Effector CD8-positive, alpha-beta T cell (primary cell): ENCODE measurements around the gene FBLN2.

Experiments
- DNase-seq: peaks from one replicate; lab custom pipeline; 2025; lab: John Stamatoyannopoulos, UW

FBLN2 gene

DNA sequence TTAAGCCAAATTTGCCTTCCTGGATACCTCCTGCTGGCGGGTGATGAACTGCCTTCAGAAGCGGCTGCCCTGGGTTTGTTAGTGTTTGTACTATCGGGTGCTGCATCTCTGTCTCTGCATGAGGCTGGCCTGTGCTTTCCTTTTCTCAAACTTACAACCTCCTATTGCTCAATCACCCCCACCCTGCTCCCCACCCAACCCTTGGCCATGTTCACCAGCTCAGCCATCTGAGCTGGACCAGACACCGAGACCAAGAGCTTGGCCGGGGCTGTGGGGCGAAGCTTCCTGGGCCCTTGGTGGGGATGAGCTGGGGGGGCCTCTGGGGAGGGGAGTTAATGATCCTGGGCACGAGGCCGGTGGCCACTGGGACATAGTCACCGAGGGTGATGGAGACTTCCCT, 16.8 kb upstream of the FBLN2 start:
- DNase-seq: no peak

DNA sequence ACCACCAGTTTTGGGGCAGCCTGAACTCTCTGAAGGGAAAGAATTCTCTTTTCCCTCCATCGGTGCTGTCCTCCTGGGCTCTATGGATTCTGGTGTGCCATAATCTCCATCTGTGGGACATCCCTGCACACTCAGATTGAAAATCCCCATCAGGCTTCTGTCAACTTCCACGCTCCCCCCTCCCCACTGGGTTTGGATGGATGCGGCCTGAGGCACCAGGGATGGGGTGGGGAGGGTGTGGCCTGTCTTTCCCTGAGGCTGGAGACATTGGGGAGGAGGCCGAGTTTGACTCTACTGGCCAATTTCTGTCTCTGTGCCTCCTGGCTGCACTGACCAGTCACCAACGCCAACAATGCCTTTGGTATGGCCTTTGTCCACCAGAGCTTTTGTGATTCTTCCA, 16.3 kb upstream of the FBLN2 start:
- DNase-seq: no peak

DNA sequence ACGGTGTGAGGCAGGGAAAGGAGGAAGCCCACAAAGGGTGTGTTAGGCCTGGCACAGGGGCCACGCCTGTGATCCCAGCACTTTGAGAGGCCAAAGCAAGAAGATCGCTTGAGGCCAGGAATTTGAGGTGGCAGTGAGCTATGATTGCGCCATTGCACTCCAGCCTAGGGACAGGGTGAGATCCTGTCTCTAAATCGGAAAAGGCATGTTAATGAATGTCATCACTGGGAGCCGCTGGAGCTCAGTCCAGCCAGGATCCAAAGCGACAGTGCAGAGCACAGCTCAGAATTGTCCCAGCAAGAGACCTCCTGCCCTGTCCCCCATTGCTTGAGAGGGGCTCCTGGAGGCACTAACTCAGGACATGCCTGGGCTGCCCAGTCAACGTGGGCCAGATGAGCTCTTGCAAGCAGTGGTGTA, 15.0 kb upstream of the FBLN2 start:
- DNase-seq: no peak

DNA sequence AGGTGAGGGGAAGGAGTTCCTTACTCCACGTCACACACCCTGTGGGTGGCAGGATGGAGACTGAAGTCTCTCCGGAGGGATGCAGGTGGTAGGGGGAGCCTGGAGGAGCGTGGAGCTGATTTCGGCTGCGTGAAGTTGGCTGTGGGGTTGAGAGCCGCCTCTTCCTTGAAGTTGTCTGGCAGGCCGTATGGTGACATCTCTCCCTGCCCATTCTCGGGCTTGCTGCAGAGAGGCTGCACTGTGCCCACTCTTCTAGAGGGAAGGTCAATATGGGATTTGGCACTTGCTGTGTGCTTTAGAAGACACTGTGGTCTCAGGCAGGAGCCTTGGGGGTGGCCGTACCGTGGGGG, 13.4 kb upstream of the FBLN2 start:
- DNase-seq: no peak

DNA sequence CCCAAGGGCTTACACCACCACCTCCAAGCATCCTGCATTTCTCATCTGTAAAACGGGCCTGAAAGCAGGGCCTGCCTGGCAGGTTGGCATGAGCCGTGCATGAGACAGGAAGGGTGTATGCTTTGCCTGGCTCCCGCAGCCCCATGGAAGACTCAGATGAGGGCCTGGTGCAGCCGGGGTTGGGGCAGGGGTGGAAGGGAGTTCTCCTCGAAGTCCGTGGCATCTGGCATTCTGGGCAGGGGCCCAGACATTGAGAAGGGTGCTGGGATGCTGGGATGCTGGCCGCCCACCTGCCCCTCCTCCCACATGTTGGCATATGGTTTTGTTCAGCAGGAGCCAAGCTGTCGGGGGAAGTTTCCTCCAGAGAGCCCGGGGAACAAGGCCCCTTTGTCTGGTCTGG, 13.0 kb upstream of the FBLN2 start:
- DNase-seq: no peak

DNA sequence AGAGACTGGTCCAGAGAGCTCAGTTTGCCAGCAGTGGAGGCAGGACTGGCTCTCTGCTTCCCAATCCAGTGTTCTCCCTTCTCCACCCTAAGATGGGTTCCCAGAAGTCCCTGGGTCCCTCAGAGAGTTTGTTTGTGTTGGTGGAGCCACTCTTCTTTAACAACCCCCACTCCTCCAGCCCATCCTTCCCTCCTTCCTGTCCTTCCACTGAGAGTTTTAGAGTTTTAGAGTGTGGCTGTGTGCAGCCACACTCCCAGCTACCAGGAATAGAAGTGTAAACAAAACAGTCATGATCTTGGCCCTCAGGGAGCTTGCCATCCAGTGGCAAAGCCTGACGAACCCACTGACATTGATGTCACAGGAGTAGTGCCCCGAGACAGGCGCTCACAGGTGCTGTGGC, 12.5 kb upstream of the FBLN2 start:
- no peak for DNase-seq

DNA sequence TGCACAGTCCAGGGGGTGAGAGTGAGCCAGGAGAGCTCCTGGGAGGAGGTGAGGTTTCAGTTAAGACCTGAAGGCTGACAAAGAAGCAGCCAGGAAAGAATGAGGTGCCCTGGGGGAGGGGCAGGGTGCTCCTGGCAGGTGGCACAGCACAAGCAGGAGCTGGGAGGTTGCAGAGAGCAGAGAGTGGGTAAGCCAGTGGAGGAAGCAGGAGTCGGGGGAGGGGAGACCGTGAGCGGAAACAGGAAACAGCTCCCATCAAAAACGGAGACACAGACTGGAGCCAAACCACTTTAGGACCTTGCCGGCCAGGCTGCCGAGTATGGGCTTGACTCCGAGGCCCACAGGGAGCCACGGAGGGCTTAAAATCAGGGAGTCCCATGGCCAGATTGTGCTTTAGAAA, 12.1 kb upstream of the FBLN2 start:
- DNase-seq: no peak

DNA sequence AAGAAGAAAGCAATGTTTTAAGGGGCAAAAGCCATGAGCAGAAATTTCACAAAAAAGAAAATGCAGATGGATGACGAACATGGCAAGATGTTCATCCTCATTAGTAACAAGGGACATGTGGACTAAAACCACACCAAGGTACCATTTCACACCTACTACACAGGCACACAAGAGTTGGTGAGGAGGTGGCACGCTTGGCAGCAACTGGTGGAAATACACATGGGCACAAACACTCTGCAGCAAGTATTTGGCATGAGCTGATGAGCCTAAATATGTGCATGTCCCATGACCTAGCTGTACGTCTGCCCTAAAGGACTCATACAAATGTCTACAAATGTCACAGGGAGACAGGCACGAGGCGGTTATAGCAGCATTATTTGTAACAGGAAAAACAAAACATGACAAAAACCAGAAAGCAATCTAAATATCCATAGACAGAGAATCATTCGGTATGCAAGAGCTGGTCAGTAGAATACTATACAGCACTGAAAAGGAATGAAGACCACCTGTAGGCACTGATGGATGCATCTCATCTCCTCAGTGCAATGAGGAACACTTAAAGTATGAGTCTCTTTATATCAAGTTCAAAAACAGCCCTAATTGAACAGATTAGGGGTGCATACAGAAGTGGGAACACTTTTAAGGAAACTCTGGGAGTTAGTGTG, 11.5 kb upstream of the FBLN2 start:
- no peak for DNase-seq

DNA sequence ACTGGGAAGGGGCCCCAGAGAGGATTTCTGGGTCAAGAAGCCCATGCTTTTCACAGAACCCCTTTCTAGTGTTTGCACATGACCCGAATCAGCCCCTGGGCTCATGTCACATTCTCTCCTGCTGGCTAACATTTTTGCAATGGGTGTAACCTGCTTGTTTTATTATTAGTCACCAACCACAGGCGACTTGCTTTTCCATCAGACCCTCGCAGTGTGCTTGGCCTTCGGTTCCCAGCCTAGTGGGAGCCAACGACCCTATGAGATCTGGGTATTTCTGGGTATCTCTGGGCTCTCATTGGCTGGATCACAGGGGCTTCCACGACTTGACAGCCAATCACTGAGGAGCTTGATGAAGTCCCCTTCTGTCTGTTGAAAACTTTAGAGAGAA, 11.0 kb upstream of the FBLN2 start:
- no peak for DNase-seq

DNA sequence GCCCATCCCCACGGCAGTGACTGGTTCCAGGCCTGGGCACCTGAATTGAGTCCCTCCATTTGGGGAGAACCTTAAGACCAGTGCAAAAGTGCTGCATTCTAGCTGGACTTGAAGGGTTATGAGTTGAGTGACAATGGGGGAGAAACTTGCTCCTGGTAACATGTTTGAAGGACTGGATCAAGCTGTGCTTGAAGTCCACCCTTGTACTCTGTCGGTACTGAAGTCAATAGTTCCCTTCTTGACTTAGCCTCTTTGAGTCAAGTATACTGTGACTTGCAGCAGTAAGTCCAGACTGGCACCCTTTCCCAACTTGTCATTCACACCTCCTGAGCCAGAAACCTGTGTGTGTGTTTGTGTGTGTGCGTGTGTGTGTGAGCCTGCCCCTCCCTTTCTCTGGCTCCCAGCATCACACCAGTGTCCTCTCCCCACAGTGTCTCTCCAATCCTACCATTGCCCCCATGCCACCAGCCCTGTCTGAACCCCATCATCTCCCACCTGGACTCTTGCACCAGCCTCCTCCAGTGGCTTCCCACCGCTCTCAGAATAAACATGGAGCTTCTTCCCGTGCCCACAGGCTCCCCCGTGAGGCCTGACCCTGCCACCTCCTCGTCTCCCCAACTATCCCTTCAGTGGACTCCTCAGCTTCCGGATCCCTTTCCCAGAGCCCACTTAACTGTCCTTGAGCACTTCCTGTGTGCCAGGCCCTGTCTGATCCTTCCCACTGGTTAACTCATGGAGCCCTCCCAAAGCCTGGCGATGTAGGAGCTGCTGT, 10.2 kb upstream of the FBLN2 start:
- no peak for DNase-seq

DNA sequence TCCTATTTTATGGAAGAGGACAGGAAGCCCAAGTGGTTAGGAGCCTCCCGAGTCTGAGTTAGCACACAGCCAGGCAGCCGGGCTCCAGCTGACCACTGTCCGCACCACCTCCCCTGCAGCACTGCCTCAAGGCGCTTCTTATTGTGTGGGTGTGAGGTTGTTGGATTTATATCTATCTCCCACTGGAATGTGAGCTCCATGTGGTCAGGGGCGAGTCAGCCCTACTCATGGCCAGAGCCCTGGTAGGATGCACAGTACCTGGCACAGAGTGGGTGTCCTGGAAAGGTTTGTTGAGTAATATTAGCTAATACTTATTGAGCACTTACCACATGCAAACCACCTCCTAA, 9.7 kb upstream of the FBLN2 start:
- DNase-seq: no peak

DNA sequence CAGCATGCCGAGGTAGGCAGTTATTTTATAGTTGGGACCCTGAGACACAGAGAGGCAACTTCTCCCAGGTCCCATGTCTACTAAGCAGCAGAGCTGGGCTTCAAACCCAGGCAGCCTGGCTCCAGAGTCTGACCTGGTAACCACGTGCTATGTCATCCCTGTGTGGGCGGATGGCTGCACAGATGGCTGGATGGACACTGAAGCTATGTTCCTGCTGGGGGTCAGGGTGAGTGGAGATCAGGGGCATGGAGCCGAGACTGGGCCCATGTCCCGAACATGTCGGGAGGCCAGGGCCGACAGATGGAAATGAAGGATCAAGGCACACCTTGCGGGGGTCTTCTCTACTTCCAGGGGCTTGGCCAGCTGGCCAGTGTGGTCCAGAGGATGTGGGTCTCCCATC, 9.3 kb upstream of the FBLN2 start:
- no peak for DNase-seq

DNA sequence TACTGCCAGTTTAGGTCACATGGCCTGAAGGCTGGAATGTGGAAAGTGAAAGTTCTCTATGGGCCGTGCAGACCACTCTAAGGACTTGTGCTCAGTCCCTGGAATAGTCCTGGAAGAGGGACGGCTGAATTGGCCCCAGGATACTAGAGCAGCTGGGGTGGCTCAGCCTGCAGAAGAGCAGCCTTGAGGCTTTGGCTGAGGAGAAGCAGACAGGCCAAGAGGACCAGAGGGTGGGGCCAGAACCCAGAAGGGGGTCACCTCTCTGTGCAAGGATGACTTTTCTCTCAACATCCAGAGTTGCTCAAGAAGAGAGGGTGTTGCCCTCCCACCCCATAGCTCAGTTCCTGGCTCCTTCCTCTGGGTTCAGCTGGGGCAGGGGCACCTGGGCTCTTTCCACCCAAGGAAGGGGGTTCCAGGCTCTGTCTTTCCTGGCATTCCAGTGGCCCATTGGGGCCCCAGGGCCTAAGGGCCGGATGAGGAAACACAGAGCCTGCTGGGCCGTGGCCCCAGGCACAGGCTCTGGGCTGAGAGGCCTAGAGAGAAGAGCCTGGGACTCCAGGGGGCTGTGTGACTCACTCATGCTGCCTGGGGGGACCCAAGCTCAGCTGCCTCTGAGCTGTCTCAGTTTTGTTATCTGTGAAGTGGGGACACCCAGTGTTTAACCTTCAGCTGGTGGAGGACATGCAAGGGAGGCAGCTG, 8.5 kb upstream of the FBLN2 start:
- no peak for DNase-seq

DNA sequence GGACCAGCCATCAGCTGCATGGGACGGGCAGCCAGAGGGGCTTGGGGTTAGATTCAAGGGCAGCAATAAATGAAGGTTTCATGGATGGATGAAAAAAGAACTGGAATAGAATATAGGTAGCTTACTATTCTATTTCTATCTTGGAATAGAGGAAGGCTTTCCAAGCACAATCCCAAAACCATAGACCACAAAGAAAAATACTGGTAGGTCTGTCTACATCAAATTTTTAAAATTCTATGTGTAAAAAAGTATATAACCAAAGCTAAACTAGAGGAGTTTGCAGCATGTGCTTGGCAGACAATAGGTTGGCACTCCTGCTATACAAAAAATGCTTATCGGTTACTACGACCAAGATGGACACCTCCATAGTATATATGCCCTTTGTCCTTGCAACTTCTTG, 7.2 kb upstream of the FBLN2 start:
- DNase-seq: no peak

DNA sequence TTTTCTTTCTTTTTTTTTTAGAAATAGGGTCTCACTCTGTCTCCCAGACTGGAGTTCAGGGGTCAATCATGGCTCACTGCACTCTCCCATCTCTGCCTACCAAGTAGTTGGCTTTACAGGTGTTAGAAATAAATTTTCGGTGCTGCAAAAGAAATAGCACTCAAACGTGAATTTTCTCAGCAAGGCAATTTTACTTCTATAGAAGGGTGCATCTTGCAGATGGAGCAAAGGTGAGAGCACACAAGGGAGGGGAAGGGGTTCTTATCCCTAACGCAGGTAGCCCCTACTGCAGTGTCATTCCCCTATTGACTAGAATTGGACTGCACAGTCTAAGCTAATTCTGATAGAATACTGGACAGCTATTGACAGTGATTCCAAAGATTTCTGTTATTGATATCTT, 6.8 kb upstream of the FBLN2 start:
- DNase-seq: no peak

DNA sequence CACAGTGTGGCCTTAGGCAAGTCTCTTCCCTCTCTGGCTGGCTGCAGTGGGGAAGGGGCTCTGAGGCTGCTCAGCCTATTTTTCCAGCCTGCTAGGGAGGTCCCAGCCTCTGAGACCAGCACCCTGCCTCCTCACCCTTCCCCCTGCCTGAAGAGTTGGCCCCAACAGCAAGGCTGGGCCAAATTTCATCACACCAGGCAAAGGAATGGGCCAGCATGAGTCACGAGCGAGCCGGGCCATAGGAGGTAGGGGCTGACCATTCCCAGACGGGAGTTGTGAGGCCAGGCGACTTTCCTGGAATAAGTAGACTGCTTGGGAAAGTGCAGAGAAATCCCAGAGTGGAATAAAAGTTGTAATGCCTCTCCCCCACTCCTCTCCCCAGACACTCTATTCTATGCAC, 5.7 kb upstream of the FBLN2 start:
- DNase-seq: no peak

DNA sequence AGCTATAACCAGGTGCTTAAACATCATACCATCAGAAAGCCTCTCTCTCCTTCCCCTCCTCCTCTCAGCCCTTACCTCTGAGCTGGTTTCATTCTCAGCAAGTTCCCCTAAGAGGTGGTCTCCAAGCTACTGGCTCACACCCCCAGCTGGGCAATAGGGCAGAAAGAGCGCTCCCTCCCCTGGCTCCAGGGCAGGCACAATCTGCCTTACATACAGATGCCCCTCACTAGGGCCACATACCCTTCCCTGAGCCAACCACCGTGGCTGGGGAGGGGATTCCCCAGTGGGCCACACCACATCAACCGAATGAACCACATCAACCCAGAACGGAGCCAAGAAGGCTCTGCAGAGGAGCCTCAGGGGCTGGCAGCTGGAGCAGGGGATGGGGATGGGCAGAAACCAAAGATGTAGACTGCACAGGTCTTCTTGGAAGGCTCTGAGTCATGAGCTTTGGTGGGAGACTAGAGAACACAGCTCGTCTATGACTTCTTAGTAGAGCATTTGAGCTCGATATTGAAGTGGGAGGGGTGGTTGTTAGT, 4.6 kb upstream of the FBLN2 start:
- peak; percentile 58 for DNase-seq

DNA sequence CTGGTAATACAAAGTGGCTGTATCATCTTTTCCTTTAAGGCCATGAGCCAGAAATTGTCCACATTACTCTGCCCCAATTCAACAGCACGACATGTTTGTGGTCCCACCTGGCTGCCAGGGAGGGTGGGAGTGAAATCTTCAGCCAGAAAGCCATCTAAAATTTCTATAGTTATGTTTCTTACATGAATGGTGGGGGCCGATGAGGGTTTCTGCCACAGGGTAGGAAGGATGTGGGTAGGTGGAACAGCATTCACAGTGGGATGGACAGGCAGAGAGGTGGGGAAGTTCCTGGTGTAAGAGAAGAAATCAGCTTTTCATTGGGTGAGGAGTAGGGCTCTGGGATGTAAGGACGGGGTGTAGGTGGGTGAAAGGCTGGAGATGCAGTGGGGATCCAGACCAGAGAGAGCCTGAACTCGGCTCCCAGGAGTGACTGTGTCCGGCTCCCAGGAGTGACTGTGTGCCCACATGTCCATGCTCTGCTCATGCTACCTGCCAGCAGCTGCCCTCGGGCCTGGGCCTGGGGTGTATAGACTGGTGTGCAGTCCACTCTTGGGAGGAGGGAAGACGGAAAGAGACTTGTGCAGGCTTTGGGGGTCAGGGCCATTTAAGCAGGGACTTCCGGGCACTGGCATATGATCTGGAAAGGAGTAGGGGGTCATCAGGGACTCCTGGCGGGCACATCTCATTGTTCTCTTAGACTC, 3.8 kb upstream of the FBLN2 start:
- DNase-seq: no peak

DNA sequence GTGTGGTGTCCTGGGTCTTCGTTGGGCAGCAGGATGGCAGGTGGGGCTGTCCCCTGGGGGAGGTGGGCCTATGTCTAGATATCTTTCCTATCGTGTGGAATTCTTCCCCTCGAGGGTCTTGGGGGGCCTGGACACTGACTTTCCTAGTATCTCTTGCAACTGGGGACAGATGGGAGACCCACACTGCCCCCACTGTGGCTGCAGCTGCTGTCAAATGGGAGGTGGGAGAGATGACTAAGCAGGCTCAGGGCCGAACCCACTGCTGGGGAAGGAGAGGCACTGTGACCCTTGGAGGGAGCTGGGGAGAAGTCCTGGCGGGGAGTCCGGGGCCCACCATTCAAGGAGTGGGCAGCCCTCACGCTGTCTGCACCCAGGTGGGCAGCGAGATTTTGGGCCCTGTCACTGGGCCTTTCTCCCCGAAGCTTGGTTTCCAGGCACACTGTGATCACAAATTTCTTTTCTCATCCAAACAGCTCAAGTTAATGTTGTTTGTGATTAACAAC, 2.9 kb upstream of the FBLN2 start:
- no peak for DNase-seq

DNA sequence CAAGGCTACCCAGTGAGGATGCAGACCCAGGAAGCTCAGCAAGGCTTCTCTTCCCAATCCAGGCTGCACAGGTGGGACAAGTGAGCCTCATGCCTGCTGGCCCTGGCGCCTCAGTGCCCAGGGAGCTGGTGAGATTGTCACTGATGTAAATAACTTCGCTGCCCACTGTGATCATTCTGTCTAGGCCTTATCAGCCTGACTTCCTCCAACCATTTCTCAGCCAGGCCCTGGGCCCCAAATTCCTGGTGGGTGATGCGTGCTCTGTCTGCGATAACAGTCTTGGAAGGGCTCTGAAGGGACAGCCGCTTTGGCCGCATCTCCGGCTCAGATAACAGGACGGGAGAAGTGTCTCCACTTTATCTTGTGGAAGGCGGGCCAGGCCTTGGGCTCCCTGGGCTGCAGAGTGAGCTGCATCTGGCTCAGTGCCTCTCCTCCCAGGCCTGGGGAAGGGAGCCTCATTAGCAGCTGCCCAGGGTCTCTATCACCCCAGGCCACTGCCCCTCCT, 2.2 kb upstream of the FBLN2 start:
- DNase-seq: no peak

DNA sequence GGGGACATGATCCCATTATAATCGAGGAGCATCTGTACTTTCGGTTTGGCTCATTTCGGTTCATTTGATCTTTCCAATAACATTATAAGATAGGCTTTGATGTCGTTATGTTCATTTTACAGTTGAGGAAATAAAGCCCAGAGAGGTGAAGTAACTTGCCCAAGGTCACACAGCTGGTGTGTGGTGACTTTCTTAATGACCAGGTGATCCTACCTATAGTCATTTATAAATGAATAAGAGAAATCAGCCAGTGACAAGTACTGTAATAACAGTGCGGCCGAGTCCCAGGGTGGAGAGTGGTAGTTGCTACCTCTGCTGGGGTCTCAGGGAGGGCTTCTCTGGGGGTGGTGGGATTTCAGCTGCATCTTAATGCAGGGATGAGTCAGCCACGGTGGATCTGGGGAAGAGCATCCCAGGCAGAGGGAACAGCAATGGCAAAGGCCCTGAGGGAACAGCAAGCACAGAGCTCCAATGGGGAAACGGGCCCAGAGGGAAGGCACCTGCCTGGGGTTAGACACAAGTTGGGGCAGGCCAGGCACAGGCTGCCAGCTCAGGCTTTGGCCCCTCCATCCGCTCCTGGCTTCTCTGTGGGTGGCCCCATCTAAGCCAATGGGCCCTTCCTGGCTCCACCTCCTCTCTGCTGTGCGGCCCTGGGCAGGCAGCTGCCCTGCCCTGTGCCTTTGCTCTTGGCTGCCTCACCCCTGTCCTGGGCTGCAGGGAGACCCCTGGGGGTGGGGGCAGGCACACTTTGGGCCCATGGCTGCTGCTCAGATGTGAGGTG, 1.1 kb upstream of the FBLN2 start:
- no peak for DNase-seq
